ENCODE data around the gene RAVER1. TPM values are rescaled to one million over a fixed set of nuclear protein-coding genes. Genes with fewer than 3 reads are reported as not detected.

RAVER1 gene
- total RNA-seq, 1 donor from 2014 or later = 25.5 TPM

DNA sequence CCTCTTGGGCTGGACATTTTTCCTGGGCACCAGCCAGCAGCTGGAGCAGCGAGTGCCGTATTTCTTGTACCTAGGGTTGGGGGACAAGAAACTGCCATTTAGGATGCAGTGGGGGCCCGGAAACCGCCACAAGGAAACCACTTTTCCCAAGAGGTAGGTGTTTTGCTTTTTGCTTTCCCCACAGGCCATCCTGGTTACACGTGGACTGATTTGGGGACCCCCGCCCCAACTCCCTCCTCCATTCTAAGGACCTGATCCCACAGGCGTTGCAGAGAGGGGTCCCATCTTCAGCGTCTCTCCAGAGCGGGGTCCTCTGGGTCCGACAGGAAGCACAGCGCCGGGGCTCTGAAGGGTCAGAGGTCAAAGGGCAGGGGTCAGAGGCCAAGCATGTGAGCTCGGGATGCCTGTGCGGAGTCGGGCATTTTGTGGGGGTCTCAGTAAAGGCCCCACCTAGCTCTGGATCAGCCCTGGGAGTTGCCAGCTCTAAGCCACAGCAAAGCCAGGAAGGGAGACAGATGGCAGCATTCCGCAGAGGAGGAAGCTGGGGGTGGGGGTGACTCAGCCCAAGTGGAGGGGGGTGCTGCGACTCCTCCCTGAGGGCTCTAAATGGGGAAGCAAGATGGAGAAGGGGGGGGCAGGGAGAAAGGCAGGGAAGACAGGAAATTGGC is 28.1 kb downstream of the RAVER1 start:
- Histone ChIP-seq H3K4me3 (no peak overlapping the region), H3K27me3 (no peaks in the 10 kb centered on the region), H3K36me3 (no peaks in the 10 kb centered on the region), H3K4me1 (no peaks in the 10 kb centered on the region), H3K27ac (no peak overlapping the region), H3K9me3 (no peaks in the 10 kb centered on the region)
- intact Hi-C loops (cut with DNase I) = no loop called here
- TF ChIP-seq POLR2A (IDR thresholded peaks at IDR 0.05) (no peak), POLR2AphosphoS5 (IDR thresholded peaks at IDR 0.05; ENCODE audit: insufficient read depth in 1 of 2, low read depth in 1 of 2) (no peak)
- TF ChIP-seq, protein P1, sequence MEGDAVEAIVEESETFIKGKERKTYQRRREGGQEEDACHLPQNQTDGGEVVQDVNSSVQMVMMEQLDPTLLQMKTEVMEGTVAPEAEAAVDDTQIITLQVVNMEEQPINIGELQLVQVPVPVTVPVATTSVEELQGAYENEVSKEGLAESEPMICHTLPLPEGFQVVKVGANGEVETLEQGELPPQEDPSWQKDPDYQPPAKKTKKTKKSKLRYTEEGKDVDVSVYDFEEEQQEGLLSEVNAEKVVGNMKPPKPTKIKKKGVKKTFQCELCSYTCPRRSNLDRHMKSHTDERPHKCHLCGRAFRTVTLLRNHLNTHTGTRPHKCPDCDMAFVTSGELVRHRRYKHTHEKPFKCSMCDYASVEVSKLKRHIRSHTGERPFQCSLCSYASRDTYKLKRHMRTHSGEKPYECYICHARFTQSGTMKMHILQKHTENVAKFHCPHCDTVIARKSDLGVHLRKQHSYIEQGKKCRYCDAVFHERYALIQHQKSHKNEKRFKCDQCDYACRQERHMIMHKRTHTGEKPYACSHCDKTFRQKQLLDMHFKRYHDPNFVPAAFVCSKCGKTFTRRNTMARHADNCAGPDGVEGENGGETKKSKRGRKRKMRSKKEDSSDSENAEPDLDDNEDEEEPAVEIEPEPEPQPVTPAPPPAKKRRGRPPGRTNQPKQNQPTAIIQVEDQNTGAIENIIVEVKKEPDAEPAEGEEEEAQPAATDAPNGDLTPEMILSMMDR (IDR thresholded peaks at IDR 0.05) = no peak
- no peak for DNase-seq (ENCODE audit: extremely low spot score in 2 of 2)

DNA sequence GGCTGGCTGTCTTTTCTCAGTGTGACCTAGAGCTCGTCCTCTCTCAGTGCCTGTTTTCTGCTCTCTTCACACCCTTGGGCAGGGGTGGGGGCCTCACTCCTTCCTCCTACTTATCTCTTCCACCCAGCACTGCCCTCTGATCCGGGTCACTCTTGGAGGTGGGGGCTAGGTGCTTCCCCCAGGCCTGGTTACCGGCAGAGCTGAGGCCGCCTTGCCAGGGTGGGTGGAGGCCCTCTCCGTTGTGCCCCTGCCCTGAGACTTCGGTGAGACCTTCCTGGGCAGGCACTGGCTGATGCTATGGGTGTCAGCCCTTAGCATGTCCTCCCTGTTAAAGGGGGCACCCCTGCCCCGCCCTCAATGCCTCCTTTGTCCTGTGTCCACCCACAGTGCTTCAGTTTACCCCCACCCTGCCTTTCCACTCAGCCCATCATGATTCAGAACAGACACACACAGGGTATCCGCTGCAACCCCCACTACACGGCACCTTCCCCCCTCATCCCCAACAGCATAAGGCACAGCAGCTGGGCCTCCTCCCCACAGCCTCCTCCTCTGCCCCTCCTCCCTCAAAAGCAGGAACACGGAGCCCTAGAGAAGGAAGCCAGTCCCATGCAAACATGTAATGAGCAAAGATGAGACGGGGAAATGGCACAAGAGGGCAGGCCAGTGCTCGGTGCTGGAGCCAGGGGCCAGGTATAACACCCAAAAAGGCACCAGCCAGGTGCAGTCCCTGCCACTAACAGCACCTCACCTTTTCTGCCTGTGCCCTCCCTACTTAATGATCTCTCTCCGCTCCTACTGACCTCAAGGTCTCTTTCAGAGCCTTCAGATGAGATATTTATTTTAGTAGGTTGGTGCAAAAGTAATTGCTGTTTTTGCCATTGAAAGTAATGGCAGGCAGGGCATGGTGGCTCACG is 33.5 kb downstream of the RAVER1 start:
- Histone ChIP-seq H3K9me3 (no peaks in the 10 kb centered on the region), H3K27me3 (peaks cover 6% of the 10 kb centered on the region), H3K4me1 (peaks cover 15% of the 10 kb centered on the region), H3K36me3 (no peaks in the 10 kb centered on the region), H3K4me3 (no peak overlapping the region), H3K27ac (no peak overlapping the region)
- intact Hi-C loops (cut with DNase I) = no loop called here
- peak in 1 of 2 donors; percentile 90 for DNase-seq (ENCODE audit: extremely low spot score in 2 of 2)
- TF ChIP-seq POLR2AphosphoS5 (IDR thresholded peaks at IDR 0.05; ENCODE audit: insufficient read depth in 1 of 2, low read depth in 1 of 2) = no peak
- TF ChIP-seq, protein P1 (IDR thresholded peaks at IDR 0.05) = no peak
- no peak for TF ChIP-seq POLR2A (IDR thresholded peaks at IDR 0.05)

DNA sequence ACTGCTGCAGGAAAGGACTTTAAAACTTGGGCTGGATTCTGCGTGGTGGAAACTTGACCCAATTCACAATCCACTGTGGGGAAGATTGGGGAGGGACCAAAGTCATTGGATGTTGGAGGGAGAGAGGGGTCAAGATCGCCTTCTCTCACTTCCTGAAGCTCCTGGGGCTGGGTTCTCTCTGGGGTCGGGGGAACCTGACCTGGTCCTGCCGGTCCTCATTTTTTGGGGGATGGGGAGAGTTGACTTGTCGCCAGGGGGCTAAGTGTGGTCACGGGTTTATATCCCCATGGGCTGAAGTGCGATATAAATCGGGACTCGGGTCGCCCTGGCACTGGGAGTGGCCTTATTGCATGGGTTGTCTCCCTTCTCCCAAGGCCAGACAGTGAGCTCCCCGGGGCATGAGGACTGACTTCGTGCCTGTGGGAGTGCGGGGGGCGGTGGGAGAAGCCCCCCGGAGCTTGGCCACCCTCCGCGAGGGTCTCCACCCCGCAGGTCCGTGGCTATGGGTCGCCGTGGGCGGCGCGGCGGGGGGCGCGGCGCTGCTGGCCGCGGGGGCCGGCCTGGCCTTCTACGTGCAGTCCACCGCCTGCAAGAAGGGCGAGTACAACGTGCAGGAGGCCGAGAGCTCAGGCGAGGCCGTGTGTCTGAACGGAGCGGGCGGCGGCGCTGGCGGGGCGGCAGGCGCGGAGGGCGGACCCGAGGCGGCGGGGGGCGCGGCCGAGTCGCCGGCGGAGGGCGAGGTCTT is 37.3 kb downstream of the RAVER1 start:
- no peaks in the 10 kb centered on the region for H3K9me3 ChIP-seq
- DNase-seq (ENCODE audit: extremely low spot score in 2 of 2) = no peak
- peaks cover 18% of the 10 kb centered on the region for H3K27me3 ChIP-seq
- H3K27ac ChIP-seq = no peak overlapping the region
- intact Hi-C loops (cut with DNase I) = no loop called here
- H3K36me3 ChIP-seq = no peaks in the 10 kb centered on the region
- TF ChIP-seq POLR2AphosphoS5 (IDR thresholded peaks at IDR 0.05; ENCODE audit: insufficient read depth in 1 of 2, low read depth in 1 of 2) = no peak
- TF ChIP-seq POLR2A (IDR thresholded peaks at IDR 0.05) = no peak
- TF ChIP-seq, protein P1 (IDR thresholded peaks at IDR 0.05) = no peak
- peak overlapping the region; percentile 1 to 30 for H3K4me3 ChIP-seq
- H3K4me1 ChIP-seq = peaks cover 40% of the 10 kb centered on the region

DNA sequence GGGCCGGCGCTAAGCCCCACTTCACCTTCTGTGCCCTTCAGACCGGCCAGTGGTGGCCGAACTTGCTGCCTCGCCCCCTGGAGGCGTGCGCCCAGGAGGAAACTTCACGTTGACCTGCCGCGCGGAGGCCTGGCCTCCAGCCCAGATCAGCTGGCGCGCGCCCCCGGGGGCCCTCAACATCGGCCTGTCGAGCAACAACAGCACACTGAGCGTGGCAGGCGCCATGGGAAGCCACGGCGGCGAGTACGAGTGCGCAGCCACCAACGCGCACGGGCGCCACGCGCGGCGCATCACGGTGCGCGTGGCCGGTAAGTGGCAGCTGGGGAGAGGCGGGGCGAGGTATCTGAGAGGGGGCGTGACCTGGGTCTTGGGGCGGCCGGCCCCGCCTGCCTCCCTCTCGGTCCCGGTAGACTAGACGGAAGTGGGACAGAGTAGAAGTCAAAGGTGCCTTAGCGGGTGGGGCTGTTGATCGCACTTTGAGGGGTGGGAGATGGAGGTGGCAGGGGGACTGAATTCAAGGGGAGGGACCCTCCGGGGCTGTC is 38.0 kb downstream of the RAVER1 start:
- H3K4me1 ChIP-seq = peaks cover 47% of the 10 kb centered on the region
- peaks cover 18% of the 10 kb centered on the region for H3K27me3 ChIP-seq

More for the DNA sequence above, 38.0 kb downstream of the RAVER1 start:
- Histone ChIP-seq H3K36me3 (no peaks in the 10 kb centered on the region), H3K27ac (no peak overlapping the region), H3K9me3 (no peaks in the 10 kb centered on the region), H3K4me3 (peak overlapping the region; percentile 1 to 30)
- intact Hi-C loops (cut with DNase I) = no loop called here
- TF ChIP-seq, protein P1 (IDR thresholded peaks at IDR 0.05) = no peak
- TF ChIP-seq POLR2A (IDR thresholded peaks at IDR 0.05) (no peak), POLR2AphosphoS5 (IDR thresholded peaks at IDR 0.05; ENCODE audit: insufficient read depth in 1 of 2, low read depth in 1 of 2) (no peak)
- peak in 1 of 2 donors; percentile 91 for DNase-seq (ENCODE audit: extremely low spot score in 2 of 2)

Data from vagina (tissue), 2 donors.